Measurements from ENCODE around the gene DDX39A.
A peak's percentile ranks its signal among the peaks of the same experiment; 100 is the strongest.

Gene DDX39A

GRCh38 chr19:14361824-14362223 is 57.3 kb downstream of the DDX39A start:
- peak; percentile 56 for DNase-seq
